ENCODE data around the gene ELL2. TPM values are rescaled to one million over a fixed set of nuclear protein-coding genes. Genes with fewer than 3 reads are reported as not detected.

ELL2 gene
- total and polyA plus RNA-seq, 2 donors (not counting 1 experiment from before 2014, with no cell fraction given): 68.5 to 121 TPM

- peaks cover 95% of the 10 kb centered on the region for H3K79me2 ChIP-seq (ENCODE audit: control insufficient read depth, insufficient read depth, low read length)
- no peak overlapping the region for H3K4me2 ChIP-seq (ENCODE audit: extremely low read depth, insufficient read depth, low read length)
- no peak overlapping the region for H3K4me3 ChIP-seq (replicated peaks in 1 of 4; ENCODE audit: control extremely low read depth in 1 of 4, insufficient read depth in 1 of 4, low read depth in 3 of 4, low read length in 4 of 4)
- H3K27ac ChIP-seq (ENCODE audit: insufficient read depth, low read length): no peak overlapping the region
- H3K9me3 ChIP-seq (ENCODE audit: control insufficient read depth, insufficient read depth, low read depth, low read length): no peaks in the 10 kb centered on the region
- no peak overlapping the region for H3K9ac ChIP-seq (ENCODE audit: insufficient read depth, low read length)
- no peak overlapping the region for H2AFZ ChIP-seq (ENCODE audit: low read length)
- no peaks in the 10 kb centered on the region for H3K27me3 ChIP-seq (ENCODE audit: control insufficient read depth, insufficient read depth, low read length)
- TF ChIP-seq EZH2 (IDR thresholded peaks at IDR 0.05; ENCODE audit: low read length, missing control alignments) (no peak), CTCF (conservative IDR thresholded peaks at IDR 0.05 in 1 of 2, IDR thresholded peaks at IDR 0.05 in 1 of 2; ENCODE audit: low read depth in 1 of 2, low read length in 2 of 2) (no peak)
- no peaks in the 10 kb centered on the region for H3K4me1 ChIP-seq (ENCODE audit: control insufficient read depth, extremely low read depth, insufficient read depth, low read length)
- H3K36me3 ChIP-seq (ENCODE audit: control insufficient read depth, insufficient read depth, low read length): peaks cover 2% of the 10 kb centered on the region
- DNase-seq (ENCODE audit: low read depth in 2 of 2): no peak
- H4K20me1 ChIP-seq (ENCODE audit: control insufficient read depth, extremely low read depth, insufficient read depth, low read length): peaks cover 5% of the 10 kb centered on the region
These were observed 13.0 kb downstream of the ELL2 start for GRCh38 chr5:95948631-95949030.

GRCh38 chr5:95946451-95946850, 15.2 kb downstream of the ELL2 start:
- Histone ChIP-seq H3K4me2 (ENCODE audit: extremely low read depth, insufficient read depth, low read length) (no peak overlapping the region), H3K9ac (ENCODE audit: insufficient read depth, low read length) (no peak overlapping the region), H4K20me1 (ENCODE audit: control insufficient read depth, extremely low read depth, insufficient read depth, low read length) (peaks cover 5% of the 10 kb centered on the region), H3K36me3 (ENCODE audit: control insufficient read depth, insufficient read depth, low read length) (peaks cover 2% of the 10 kb centered on the region), H3K4me1 (ENCODE audit: control insufficient read depth, extremely low read depth, insufficient read depth, low read length) (no peaks in the 10 kb centered on the region), H2AFZ (ENCODE audit: low read length) (no peak overlapping the region), H3K9me3 (ENCODE audit: control insufficient read depth, insufficient read depth, low read depth, low read length) (no peaks in the 10 kb centered on the region), H3K4me3 (replicated peaks in 1 of 4; ENCODE audit: control extremely low read depth in 1 of 4, insufficient read depth in 1 of 4, low read depth in 3 of 4, low read length in 4 of 4) (no peak overlapping the region), H3K27ac (ENCODE audit: insufficient read depth, low read length) (no peak overlapping the region), H3K27me3 (ENCODE audit: control insufficient read depth, insufficient read depth, low read length) (no peaks in the 10 kb centered on the region), H3K79me2 (ENCODE audit: control insufficient read depth, insufficient read depth, low read length) (peaks cover 93% of the 10 kb centered on the region)
- DNase-seq (ENCODE audit: low read depth in 2 of 2): no peak
- TF ChIP-seq CTCF (conservative IDR thresholded peaks at IDR 0.05 in 1 of 2, IDR thresholded peaks at IDR 0.05 in 1 of 2; ENCODE audit: low read depth in 1 of 2, low read length in 2 of 2) (no peak), EZH2 (IDR thresholded peaks at IDR 0.05; ENCODE audit: low read length, missing control alignments) (no peak)

DNA sequence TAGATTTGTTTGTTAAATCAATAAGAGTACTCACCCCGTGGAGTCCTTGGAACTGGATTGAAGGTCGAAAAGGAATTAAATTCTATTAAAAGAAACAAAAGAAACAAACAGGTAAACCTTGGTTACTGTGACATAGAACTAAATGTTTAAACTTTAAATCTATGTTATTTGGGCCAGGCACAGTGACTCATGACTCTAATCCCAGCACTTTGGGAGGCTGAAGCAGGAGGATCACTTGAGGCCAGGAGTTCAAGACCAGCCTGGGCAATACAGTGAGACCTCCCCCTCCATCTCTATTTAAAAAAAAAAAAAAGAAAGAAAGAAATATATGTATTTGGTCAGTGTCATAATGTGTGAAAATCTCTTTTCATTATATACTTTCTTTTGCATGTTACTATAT, 18.7 kb downstream of the ELL2 start:
- peaks cover 3% of the 10 kb centered on the region for H3K4me1 ChIP-seq (ENCODE audit: control insufficient read depth, extremely low read depth, insufficient read depth, low read length)
- no peak overlapping the region for H3K9ac ChIP-seq (ENCODE audit: insufficient read depth, low read length)
- H4K20me1 ChIP-seq (ENCODE audit: control insufficient read depth, extremely low read depth, insufficient read depth, low read length): peaks cover 3% of the 10 kb centered on the region
- no peaks in the 10 kb centered on the region for H3K9me3 ChIP-seq (ENCODE audit: control insufficient read depth, insufficient read depth, low read depth, low read length)
- H2AFZ ChIP-seq (ENCODE audit: low read length): no peak overlapping the region
- H3K4me2 ChIP-seq (ENCODE audit: extremely low read depth, insufficient read depth, low read length): no peak overlapping the region
- peaks cover 2% of the 10 kb centered on the region for H3K36me3 ChIP-seq (ENCODE audit: control insufficient read depth, insufficient read depth, low read length)
- H3K4me3 ChIP-seq (replicated peaks in 1 of 4; ENCODE audit: control extremely low read depth in 1 of 4, insufficient read depth in 1 of 4, low read depth in 3 of 4, low read length in 4 of 4): no peak overlapping the region
- TF ChIP-seq CTCF (conservative IDR thresholded peaks at IDR 0.05 in 1 of 2, IDR thresholded peaks at IDR 0.05 in 1 of 2; ENCODE audit: low read depth in 1 of 2, low read length in 2 of 2): no peak
- TF ChIP-seq EZH2 (IDR thresholded peaks at IDR 0.05; ENCODE audit: low read length, missing control alignments): no peak
- no peak overlapping the region for H3K27ac ChIP-seq (ENCODE audit: insufficient read depth, low read length)
- DNase-seq (ENCODE audit: low read depth in 2 of 2): no peak
- peaks cover 95% of the 10 kb centered on the region for H3K79me2 ChIP-seq (ENCODE audit: control insufficient read depth, insufficient read depth, low read length)
- no peaks in the 10 kb centered on the region for H3K27me3 ChIP-seq (ENCODE audit: control insufficient read depth, insufficient read depth, low read length)

All from fibroblast of lung (primary cell).